Activated CD4-positive, alpha-beta T cell treated with anti-CD3 and anti-CD28 coated beads, Interleukin-2, amount 10 ng/mL, durations not matched to agents 7 days and 5 days (primary cell): ENCODE data around the gene LMTK2. TPM values are rescaled to one million over a fixed set of nuclear protein-coding genes. Genes with fewer than 3 reads are reported as not detected.

Experiments
- CTCF ChIA-PET: fragments of 350-600 bp; sonication (Branson Sonifier 250); formaldehyde crosslinking; loops from one replicate; lab custom pipeline; 2021; ENCODE audit warnings: antibody characterized with exemption; lab: Charles Lee
- POLR2A ChIA-PET: fragments of 350-600 bp; sonication (Branson Sonifier 250); formaldehyde crosslinking; loops from one replicate; lab custom pipeline; 2021; ENCODE audit warnings: antibody characterized with exemption; lab: Charles Lee
- DNase-seq: peaks from one replicate; pipeline ENCODE4 v3.0.0-alpha.2; 2020
- H3K27ac Mint-ChIP-seq: one replicate; pipeline ENCODE4 v1.8.0; 2021; ENCODE audit warnings: mild to moderate bottlenecking, moderate library complexity, mixed read lengths
- H3K27me3 Mint-ChIP-seq: one replicate; pipeline ENCODE4 v1.8.0; 2021; ENCODE audit warnings: mixed read lengths
- H3K36me3 Mint-ChIP-seq: one replicate; pipeline ENCODE4 v1.8.0; 2021; ENCODE audit warnings: low read depth, mixed read lengths
- H3K4me1 Mint-ChIP-seq: one replicate; pipeline ENCODE4 v1.8.0; 2021; ENCODE audit warnings: mixed read lengths
- H3K4me3 Mint-ChIP-seq: one replicate; pipeline ENCODE4 v1.8.0; 2021; ENCODE audit warnings: mild to moderate bottlenecking, moderate library complexity, mixed read lengths
- H3K9me3 Mint-ChIP-seq: one replicate; pipeline ENCODE4 v1.8.0; 2021; ENCODE audit warnings: mixed read lengths
- total RNA-seq, 2 experiments: library from RNA; stranded (reverse); gene quantifications; one replicate each; pipeline ENCODE4 v1.2.3, GENCODE V29; 2021

The LMTK2 gene
- total RNA-seq, 2 experiments from 2014 or later: 12.8 to 15.5 TPM

DNA sequence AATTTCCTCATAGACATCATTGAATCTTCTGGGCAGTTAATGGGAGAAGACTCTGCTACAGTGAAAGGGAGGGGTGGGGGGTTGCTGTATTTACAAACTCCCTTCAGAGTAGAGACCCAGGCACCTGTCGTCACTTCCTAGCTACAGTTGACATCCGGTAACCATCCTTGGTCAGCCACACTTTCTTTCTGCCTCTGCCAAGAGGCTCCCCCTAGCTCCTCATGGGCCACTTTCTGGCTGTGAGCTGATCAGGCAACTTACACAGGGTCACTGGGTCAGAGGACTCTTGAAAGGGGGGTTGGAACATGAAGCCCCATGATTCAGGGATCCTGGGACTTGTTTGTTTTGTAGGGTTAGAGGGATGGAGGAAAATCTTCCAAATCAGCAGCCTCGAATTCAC is 144.1 kb downstream of the LMTK2 start:
- Mint-ChIP-seq H3K36me3 (peaks cover 44% of the 10 kb centered on the region), H3K27me3 (no peaks in the 10 kb centered on the region), H3K27ac (peak overlapping the region; percentile 99), H3K4me1 (peaks cover 56% of the 10 kb centered on the region), H3K9me3 (no peaks in the 10 kb centered on the region), H3K4me3 (peak overlapping the region; percentile 94)
- ChIA-PET POLR2A (interaction anchor here (0.7 to 1.3 kb wide), 2 partner anchors 48 to 177 kb away, joined by 3 to 6 read pairs; no protein-coding TSS in a partner anchor), CTCF (interaction anchor here (0.7 to 1.3 kb wide), 4 partner anchors 9 to 16 kb away, joined by 3 to 5 read pairs (median 3); no protein-coding TSS in a partner anchor)
- DNase-seq: peak; percentile 77

DNA sequence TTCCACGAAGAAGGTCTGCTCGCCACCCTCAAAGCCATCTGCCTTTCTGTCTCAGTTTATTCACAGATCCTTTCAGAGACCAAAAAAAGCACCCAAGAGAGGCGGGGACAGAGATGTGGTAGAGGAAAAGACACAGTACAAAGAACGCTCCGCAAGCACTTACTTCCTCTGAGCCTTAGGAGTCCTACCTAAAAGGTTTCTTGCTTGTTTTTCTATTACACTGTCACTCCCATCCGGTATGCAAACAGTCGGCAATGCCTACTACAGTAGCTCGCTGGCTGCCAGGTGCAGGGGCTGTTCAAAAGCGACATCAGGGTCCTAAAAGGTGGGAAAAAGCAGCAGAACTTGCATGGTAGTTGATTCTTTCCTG is 144.6 kb downstream of the LMTK2 start:
- peak; percentile 78 for DNase-seq
- CTCF ChIA-PET: interaction anchor here (0.9 to 1.3 kb wide), 3 partner anchors 9 to 11 kb away, joined by 3 to 5 read pairs (median 3); no protein-coding TSS in a partner anchor
- Mint-ChIP-seq H3K9me3 (no peaks in the 10 kb centered on the region), H3K27me3 (no peaks in the 10 kb centered on the region), H3K4me3 (peak overlapping the region; percentile 94), H3K4me1 (peaks cover 60% of the 10 kb centered on the region), H3K27ac (peak overlapping the region; percentile 99), H3K36me3 (peaks cover 45% of the 10 kb centered on the region)
- POLR2A ChIA-PET: interaction anchor here (0.7 to 1.3 kb wide), 2 partner anchors 49 to 177 kb away, joined by 3 to 6 read pairs; no protein-coding TSS in a partner anchor

GRCh38 chr7:98251601-98252424 is 145.2 kb downstream of the LMTK2 start, which contains the start of gene TECPR1:
Gene TECPR1, minus strand, starts transcription at chr7:98252232. Its CDS starts 6,086 bp downstream, at chr7:98246146.
- Mint-ChIP-seq H3K27me3 (no peaks in the 10 kb centered on the region), H3K4me3 (peak within 1 kb of the TSS; percentile 94), H3K27ac (peak within 1 kb of the TSS; percentile 99), H3K36me3 (peaks cover 51% of the 10 kb centered on the region), H3K9me3 (no peaks in the 10 kb centered on the region), H3K4me1 (peaks cover 66% of the 10 kb centered on the region)
- ChIA-PET POLR2A (no interaction called here), CTCF (interaction anchor here (0.9 kb wide), 1 partner anchor 9 kb away, joined by 5 read pairs; no protein-coding TSS in a partner anchor)
- peak; percentile 91 for DNase-seq

DNA sequence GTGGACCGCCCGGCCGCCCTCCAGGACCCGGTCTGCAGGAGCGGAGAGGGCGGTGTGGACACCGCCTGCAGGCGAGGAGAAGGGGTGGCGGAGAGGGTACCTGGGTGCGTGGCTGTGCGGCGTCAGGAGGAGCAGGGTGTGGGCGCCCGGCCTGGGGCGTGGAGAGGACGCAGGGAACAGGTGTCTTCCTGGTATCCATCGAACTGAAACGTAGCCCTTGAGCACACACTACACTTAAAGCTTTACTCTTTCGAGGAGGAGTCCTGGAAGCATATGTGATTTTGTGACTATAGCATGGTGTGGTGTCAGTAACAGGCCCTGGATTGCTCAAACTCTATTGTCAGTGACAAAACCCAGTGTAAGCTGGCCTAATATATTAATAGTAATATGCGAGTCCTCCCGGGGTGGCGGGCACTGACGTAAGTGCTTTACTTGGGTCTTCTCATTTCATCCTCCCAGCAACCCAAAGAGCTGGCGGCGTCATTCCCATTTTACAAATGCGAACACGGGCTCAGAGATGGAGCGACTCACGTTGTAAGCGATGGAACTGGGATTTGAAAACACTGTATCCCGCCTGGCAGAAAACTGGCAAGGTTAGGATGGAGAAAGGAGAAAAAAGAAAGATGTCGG is 145.9 kb downstream of the LMTK2 start:
- Mint-ChIP-seq H3K4me1 (peaks cover 66% of the 10 kb centered on the region), H3K9me3 (no peaks in the 10 kb centered on the region), H3K36me3 (peaks cover 52% of the 10 kb centered on the region), H3K4me3 (peak overlapping the region; percentile 94), H3K27ac (peak overlapping the region; percentile 99), H3K27me3 (no peaks in the 10 kb centered on the region)
- POLR2A ChIA-PET: no interaction called here
- CTCF ChIA-PET: interaction anchor here (1.1 kb wide), 1 partner anchor 626 kb away, joined by 3 read pairs; the partner anchor contains the start of gene TRRAP
- DNase-seq: no peak

DNA sequence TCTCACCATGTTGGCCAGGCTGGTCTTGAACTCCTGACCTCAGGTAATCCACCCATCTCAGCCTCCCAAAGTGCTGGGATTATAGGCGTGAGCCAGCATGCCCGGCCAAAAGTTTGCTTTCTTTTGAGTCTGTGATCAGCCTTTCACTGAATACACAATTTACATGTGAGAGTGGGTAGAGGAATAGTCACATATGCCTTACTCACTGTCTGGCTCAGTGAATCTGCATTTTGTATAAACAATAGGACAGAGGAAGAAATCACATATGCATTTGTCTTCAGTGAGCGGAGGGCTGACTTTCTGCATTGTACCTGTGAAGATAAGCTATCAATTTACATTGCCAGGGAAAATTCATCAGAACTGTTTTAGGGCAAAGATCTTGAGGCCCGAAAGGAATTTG is 147.9 kb downstream of the LMTK2 start:
- H3K27me3 Mint-ChIP-seq: no peaks in the 10 kb centered on the region
- H3K9me3 Mint-ChIP-seq: peaks cover 1% of the 10 kb centered on the region
- no peak overlapping the region for H3K4me3 Mint-ChIP-seq
- H3K4me1 Mint-ChIP-seq: peaks cover 54% of the 10 kb centered on the region
- ChIA-PET POLR2A (no interaction called here), CTCF (interaction anchor here (1.0 to 2.0 kb wide), 2 partner anchors 11 kb away, joined by 4 to 7 read pairs; no protein-coding TSS in a partner anchor)
- no peak for DNase-seq
- H3K27ac Mint-ChIP-seq: peak overlapping the region; percentile 82
- peaks cover 50% of the 10 kb centered on the region for H3K36me3 Mint-ChIP-seq

DNA sequence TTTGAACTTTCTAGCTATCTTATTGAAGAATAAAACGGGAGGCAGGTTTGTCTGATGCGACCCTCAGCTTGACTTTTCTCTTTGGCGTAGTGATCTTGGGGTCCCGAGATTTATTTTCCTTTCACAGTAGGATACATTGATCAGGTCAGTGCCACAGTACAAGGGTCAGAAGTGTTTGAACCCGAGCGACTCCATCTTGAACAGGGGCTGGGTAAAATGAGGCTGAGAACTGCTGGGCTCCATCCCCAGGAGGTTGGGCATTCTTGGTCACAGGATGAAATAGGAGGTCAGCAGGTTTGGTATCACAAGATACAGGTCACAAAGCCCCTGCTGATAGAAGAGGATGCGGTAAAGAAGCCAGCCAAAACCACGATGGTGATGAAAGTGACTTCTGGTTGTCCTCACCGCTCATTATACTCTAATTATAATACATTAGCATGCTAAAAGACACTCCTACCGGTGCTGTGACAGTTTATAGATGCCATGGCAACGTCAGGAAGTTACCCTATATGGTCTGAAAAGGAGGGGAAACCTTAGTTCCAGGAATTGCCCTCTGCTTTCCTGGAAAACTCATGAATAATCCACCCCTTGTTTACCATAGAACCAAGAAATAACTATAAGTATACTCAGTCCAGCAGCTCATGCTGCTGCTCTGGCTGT is 148.4 kb downstream of the LMTK2 start:
- peaks cover 1% of the 10 kb centered on the region for H3K9me3 Mint-ChIP-seq
- DNase-seq: peak; percentile 60
- no peaks in the 10 kb centered on the region for H3K27me3 Mint-ChIP-seq
- ChIA-PET POLR2A (no interaction called here), CTCF (interaction anchor here (1.0 to 2.0 kb wide), 2 partner anchors 11 kb away, joined by 4 to 7 read pairs; no protein-coding TSS in a partner anchor)
- H3K36me3 Mint-ChIP-seq: peaks cover 48% of the 10 kb centered on the region
- H3K4me1 Mint-ChIP-seq: peaks cover 48% of the 10 kb centered on the region
- H3K27ac Mint-ChIP-seq: peak overlapping the region; percentile 82
- no peak overlapping the region for H3K4me3 Mint-ChIP-seq

GRCh38 chr7:98256431-98256830 is 149.8 kb downstream of the LMTK2 start:
- H3K9me3 Mint-ChIP-seq: peaks cover 1% of the 10 kb centered on the region
- peaks cover 53% of the 10 kb centered on the region for H3K36me3 Mint-ChIP-seq
- POLR2A ChIA-PET: no interaction called here
- H3K4me1 Mint-ChIP-seq: peaks cover 42% of the 10 kb centered on the region
- CTCF ChIA-PET: interaction anchor here (0.6 kb wide), 1 partner anchor 150 kb away, joined by 3 read pairs; no protein-coding TSS in a partner anchor
- no peaks in the 10 kb centered on the region for H3K27me3 Mint-ChIP-seq
- H3K27ac Mint-ChIP-seq: no peak overlapping the region
- no peak for DNase-seq
- H3K4me3 Mint-ChIP-seq: no peak overlapping the region

DNA sequence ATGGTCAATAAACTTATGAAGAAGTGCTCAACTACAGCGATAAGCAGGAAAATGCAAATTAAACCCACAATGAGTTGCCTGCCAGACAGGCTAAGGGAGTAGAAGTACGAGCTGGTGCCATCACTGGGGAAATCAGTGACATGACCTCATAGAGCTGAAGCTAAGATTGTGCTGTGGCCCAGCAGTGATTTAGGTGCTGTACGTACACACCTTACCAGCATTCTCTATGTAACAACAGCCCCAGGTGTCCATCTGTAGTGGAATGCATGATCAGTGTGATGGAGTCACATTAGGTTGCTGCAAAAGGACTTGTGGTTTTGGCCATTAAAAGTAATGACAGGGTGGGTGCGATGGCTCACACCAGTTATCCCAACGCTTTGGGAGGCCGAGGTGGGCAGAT is 151.0 kb downstream of the LMTK2 start:
- no peak overlapping the region for H3K4me3 Mint-ChIP-seq
- H3K27me3 Mint-ChIP-seq: no peaks in the 10 kb centered on the region
- CTCF ChIA-PET: interaction anchor here (0.7 to 1.3 kb wide), 2 partner anchors 9 to 1119 kb away, joined by 3 to 4 read pairs; no protein-coding TSS in a partner anchor
- peaks cover 36% of the 10 kb centered on the region for H3K4me1 Mint-ChIP-seq
- DNase-seq: no peak
- POLR2A ChIA-PET: no interaction called here
- H3K27ac Mint-ChIP-seq: no peak overlapping the region
- peaks cover 58% of the 10 kb centered on the region for H3K36me3 Mint-ChIP-seq
- peaks cover 1% of the 10 kb centered on the region for H3K9me3 Mint-ChIP-seq

Other genes starting within 250 kb of the LMTK2 start
- gene ASNS, start 234.5 kb upstream of the LMTK2 start, total RNA-seq: 10 to 100 TPM; 40.6 to 46.5 TPM
- not detected for gene OCM2, start 116.7 kb upstream of the LMTK2 start, total RNA-seq
- gene BHLHA15, start 104.6 kb downstream of the LMTK2 start, total RNA-seq: not detected
- gene TECPR1, start 145.4 kb downstream of the LMTK2 start, total RNA-seq: 10 to 100 TPM; 82.5 to 99.2 TPM
- gene BRI3, start 174.8 kb downstream of the LMTK2 start, total RNA-seq: 10 to 100 TPM; 42.0 to 48.3 TPM